HG03103 (cell line): ENCODE results near the gene BRAF.
"Not testable (repeated sequence)": the region's sequence is repeated elsewhere in the genome, so short reads cannot be mapped to it uniquely, and the experiment has no call there.

Experiments
- ATAC-seq: cut with Tn5 transposase; IDR thresholded peaks from one replicate; pipeline ENCODE4 v1.9.1; 2021; ENCODE audit warnings: low read depth; ENCODE audit not compliant: unreplicated experiment

Gene BRAF

DNA sequence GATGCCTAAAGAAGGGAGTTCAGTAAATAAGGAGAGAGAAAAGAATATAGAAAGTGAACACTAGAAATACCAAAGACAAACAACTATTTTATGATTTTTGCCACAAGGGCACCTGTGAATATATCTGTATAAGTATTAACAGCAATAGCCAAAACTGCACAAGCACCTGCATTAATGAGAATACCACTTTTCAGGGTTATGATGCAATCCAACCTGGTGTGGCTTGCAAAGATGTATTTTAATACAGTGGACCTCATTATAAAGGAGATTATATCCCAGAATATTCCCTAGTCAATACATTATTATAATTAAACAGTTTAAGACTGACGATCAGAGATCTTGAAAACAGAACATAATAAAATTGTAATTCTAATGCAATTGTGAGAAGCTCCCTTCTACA lies 4.0 kb downstream of the BRAF start:
- no peak for ATAC-seq

DNA sequence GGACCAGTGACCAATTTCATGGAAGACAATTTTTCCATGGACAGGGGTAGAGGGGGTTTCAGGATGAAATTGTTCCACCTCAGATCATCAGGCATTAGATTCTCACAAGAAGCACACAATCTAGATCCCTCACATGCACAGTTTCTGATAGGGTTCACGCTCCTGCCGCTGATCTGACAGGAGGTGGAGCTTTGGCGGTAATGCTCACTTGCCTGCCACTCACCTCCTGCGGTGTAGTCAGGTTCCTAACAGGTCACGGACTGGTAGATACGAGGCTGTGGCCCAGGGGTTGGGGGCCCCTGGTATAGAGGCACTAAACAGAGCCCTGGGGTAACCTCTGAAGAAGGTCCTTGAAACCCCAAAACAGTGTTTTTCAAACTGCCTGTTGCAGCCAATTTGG lies 6.5 kb downstream of the BRAF start:
- no peak for ATAC-seq

GRCh38 chr7:140917258-140917657 lies 7.5 kb downstream of the BRAF start:
- no peak for ATAC-seq

GRCh38 chr7:140915935-140916555 lies 8.7 kb downstream of the BRAF start:
- no peak for ATAC-seq

- no peak for ATAC-seq
These were observed 10.6 kb downstream of the BRAF start for GRCh38 chr7:140914083-140914482.

DNA sequence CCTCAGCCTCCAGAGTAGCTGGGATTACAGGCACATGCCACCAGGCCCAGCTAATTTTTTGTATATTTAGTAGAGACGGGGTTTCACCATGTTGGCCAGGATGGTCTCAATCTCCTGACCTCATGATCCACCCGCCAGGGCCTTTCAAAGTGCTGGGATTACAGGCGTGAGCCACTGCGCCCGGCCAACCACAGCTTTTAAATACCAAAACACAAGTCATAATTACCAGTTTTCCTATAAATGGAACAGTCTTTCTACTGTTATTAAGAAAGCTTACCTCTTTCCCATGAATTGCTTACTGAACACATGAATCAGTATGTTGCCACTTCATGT lies 11.2 kb downstream of the BRAF start:
- not testable (repeated sequence) for ATAC-seq

DNA sequence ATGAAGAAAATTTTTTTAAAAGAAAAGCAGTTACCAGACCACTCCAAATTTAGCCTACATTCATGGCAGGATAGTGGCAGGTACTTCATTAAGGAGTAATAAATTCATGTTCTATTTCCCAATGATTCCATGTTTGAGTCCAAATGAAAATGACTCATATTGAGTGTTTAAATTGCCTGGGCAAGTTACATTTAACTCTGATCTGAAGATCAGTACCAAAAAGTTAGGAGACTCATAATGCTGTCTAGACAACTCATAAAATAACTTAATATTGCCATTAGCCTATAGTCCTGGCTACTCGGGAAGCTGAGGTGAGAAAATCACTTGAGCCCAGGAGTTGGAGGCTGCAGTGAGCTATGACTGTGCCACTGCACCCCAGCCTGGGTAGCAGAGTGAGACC lies 13.0 kb downstream of the BRAF start:
- no peak for ATAC-seq

GRCh38 chr7:140909476-140910161 lies 15.1 kb downstream of the BRAF start:
- no peak for ATAC-seq

GRCh38 chr7:140908361-140908760 lies 16.4 kb downstream of the BRAF start:
- ATAC-seq, result no peak

DNA sequence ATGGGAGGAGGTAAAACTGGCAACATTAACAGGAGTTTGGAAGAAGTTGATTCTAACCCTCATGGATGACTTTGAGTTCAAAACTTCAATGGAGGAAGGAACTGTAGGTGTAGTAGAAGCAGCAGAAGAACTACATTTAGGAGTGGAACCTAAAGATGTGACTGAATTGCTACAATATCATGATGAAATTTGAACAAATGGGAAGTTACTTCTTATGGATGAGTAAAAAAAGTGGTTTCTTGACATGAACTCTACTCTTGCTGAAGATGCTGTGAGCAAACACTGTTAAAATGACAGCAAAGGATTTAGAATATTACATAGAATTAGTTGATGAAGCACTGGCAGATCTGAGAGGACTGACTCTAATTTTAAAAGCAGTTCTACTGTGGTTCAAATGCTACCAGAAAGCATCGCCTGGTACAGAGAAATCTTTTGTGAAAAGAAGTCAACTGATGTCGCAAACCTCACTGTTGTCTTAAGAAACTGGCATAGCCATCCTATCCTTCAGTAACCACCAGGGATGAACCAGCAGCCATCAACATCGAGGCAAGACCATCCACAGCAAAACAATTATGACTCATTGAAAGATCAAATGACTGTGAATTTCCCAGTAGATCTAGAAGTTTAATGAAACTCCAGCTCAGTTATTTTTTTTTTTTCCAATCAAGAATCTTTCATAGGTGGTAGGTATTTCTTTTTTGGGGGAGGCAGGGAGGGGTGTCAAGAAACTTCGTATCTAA lies 20.8 kb downstream of the BRAF start:
- no peak for ATAC-seq

DNA sequence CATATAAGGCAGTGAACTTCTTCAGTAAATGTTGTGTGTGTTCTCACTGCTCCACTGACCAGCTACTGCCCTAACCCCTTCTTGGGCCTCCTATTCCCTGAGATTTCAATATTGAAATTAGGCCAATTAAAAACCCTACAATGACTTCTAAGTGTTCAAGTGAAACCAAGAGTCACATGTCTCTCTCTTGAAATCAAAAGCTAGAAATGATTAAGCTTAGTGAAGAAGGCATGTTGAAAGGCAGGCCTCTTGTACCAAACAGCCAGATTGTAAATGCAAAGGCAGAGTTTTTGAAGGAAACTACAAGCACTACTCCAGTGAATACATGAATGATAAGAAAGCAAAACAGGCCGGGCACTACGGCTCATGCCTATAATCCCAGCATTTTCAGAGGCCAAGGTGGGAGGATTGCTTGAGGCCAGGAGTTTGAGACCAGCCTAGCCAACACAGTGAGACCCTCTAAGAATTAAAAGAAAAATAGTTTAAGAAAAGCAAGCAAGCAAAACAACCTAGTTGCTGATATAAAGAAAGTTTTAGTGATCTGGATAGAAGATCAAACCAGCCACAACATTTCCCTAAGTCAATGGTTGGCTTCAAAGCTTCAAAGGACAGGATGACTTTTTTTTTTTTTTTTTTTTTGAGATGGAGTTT lies 22.3 kb downstream of the BRAF start:
- peak; percentile 52 for ATAC-seq

GRCh38 chr7:140901941-140902302 lies 22.8 kb downstream of the BRAF start:
- no peak for ATAC-seq

DNA sequence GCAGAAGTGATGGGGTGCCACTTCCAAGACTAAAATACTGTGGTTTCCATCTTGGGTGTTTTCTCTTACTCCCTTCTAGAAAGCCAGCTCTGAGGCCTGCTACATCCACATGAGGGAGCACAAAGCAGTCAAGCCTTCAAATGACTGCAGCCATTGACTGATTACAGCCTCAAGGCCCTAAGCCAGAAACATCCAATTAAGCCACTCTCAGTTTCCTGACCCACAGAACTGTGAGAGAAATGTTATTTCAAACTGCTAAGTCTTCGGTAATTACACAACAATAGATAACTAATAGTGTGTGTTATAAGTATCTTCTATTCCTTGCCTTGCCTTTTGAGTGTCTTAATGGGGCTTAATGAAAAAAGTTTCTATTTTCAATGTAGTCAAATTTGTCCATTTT lies 24.8 kb downstream of the BRAF start:
- ATAC-seq, result no peak

DNA sequence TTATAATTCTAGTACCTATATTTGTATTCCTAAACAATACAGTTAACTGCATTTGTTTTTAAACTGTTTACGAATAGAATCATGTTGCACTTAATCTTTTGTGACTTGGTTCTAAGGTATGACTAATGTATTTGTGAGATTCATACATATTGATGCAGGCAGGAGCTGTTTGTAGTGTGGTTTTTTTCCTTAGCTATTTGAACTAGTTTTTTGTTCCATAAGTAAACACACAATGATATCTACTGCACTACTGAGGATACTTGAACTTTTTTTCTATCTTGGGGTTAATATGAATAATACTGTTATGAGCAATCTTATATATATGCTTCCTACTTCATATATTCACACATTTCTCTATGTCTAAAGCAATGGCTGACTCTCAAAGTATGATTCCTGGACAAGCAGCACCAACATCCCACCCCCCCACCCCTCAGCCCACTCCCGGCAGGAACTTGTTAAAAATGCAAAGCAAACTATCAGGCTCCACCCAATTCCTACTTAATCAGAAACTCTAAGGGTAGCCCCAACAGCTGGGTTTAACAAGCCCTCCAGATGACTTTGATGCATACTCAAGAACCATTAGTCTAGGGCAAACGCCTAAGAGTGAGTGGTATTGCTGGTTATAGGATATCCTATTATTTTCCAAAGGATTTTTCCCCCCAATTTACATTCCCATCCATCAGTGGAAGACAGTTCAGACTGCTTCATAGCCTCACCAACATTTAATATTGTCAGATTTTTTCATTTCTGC lies 25.8 kb downstream of the BRAF start:
- no peak for ATAC-seq

- no peak for ATAC-seq
These were observed 27.7 kb downstream of the BRAF start for GRCh38 chr7:140896996-140897395.

GRCh38 chr7:140889645-140890044 lies 35.1 kb downstream of the BRAF start:
- no peak for ATAC-seq

GRCh38 chr7:140889150-140889549 lies 35.6 kb downstream of the BRAF start:
- no peak for ATAC-seq

DNA sequence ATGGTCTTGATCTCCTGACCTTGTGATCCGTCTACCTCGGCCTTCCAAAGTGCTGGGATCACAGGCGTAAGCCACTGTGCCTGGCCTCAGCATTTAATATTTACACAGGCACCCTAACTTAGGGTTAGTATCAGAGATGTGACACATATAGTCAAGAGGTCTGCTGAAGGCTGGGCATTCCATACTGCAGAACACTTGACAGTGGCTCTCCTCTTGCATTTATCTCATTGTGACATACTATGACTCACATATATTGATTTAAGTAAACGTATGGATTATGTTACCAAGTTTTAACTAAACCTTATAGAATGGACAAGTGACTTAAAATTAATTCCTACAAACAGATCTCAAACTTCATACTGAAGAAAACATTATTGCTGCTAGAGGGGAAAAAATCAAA lies 36.6 kb downstream of the BRAF start:
- ATAC-seq, result no peak

- ATAC-seq, result no peak
These were observed 38.9 kb downstream of the BRAF start for GRCh38 chr7:140885735-140886334.

DNA sequence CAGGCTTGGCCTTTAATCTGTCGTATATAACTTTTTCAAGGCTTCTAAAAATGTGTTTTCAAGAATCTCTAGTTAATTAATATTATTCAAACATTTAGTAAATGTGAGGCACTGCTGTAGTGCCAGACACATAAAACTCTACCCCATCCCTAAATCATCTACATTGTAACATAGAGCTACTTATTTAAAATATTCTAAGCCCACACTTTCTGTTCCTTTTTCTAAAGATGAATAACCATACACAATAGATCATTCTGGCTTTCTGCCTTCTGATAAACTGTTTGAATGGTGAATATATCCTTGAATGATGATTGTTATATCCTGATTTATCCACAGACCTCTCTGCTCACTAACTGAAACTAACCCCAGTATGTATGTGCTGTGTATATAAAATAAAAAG lies 41.4 kb downstream of the BRAF start:
- ATAC-seq, result no peak
